Muscle layer of colon (tissue), 2 donors: ENCODE data around the gene DBH.
"Not testable (repeated sequence)": the region's sequence is repeated elsewhere in the genome, so short reads cannot be mapped to it uniquely, and the experiment has no call there.

Source experiments
- H3K27ac ChIP-seq: one replicate; pipeline ENCODE4 v1.7.0; 2013; ENCODE audit warnings: low read depth, mild to moderate bottlenecking, low read length, moderate library complexity
- H3K27me3 ChIP-seq, 2 donors: one replicate each; pipeline ENCODE4 v1.7.0; 2013; ENCODE audit warnings: low read length in 2 of 2, mild to moderate bottlenecking in 2 of 2; ENCODE audit not compliant: insufficient read depth in 2 of 2, control insufficient read depth in 1 of 2
- H3K36me3 ChIP-seq: one replicate; pipeline ENCODE4 v1.7.0; 2013; ENCODE audit warnings: mild to moderate bottlenecking, low read length; ENCODE audit not compliant: insufficient read depth
- H3K4me1 ChIP-seq: one replicate; pipeline ENCODE4 v1.7.0; 2013; ENCODE audit warnings: mild to moderate bottlenecking, low read length; ENCODE audit not compliant: insufficient read depth
- H3K4me3 ChIP-seq, 2 donors: one replicate each; pipeline ENCODE4 v1.7.0; 2013; ENCODE audit warnings: low read length in 2 of 2, low read depth in 1 of 2, mild to moderate bottlenecking in 1 of 2, moderate library complexity in 1 of 2
- H3K9ac ChIP-seq: one replicate; pipeline ENCODE4 v1.7.0; 2013; ENCODE audit warnings: low read length
- H3K9me3 ChIP-seq: one replicate; pipeline ENCODE4 v1.7.0; 2013; ENCODE audit warnings: mild to moderate bottlenecking, low read length
- donor health status: abdominal sarcoma.
- donor health status: Adenocarcinoma of cecum.

The DBH gene

GRCh38 chr9:133674091-133674490, 37.9 kb downstream of the DBH start:
- H3K4me1 ChIP-seq, result peaks cover 3% of the 10 kb centered on the region
- no peaks in the 10 kb centered on the region for H3K36me3 ChIP-seq
- no peak overlapping the region for H3K27ac ChIP-seq
- no peak overlapping the region for H3K9ac ChIP-seq
- H3K9me3 ChIP-seq, result no peaks in the 10 kb centered on the region
- no peak overlapping the region for H3K4me3 ChIP-seq
- no peaks in the 10 kb centered on the region for H3K27me3 ChIP-seq

DNA sequence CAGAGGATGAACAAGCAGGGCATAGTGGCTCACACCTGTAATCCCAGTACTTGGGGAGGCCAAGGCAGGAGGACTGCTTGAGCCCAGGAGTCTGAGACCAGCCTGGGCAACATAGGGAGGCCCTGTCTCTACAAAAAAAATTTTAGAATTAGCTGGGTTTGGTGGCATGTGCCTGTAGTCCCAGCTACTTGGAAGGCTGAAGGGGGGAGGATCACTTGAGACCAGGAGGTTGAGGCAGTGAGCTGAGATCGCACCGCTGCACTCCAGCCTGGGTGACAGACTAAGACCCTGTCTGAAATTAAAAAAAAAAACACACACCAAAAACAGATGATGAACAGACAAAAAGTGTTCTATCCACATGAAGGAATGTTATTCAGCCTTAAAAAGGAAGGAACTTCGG, 39.6 kb downstream of the DBH start:
- not testable (repeated sequence) for H3K9ac ChIP-seq, H3K27me3 ChIP-seq, H3K27ac ChIP-seq, H3K4me3 ChIP-seq, H3K36me3 ChIP-seq, H3K9me3 ChIP-seq, H3K4me1 ChIP-seq

DNA sequence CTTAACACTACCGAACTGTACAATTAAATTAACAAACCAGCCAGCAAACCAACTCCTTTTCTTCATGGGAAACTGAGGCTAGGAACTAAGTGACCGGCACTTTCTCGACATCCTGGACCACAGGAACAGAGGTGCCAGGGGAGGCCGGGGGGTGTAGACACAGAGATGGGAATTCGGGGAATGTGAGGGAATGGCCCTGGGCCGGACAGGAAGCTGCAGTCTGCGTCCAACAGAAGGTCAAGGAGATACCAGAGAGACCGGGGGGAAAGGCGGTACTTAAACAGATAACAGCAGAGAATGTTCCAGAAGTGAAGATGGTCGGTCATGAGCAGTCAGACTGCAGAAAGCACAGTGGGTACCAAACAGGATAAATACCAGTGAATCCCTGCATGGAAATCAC, 40.3 kb downstream of the DBH start:
- Histone ChIP-seq H3K27ac (no peak overlapping the region), H3K4me3 (no peak overlapping the region), H3K4me1 (peaks cover 4% of the 10 kb centered on the region), H3K36me3 (no peaks in the 10 kb centered on the region), H3K9me3 (no peaks in the 10 kb centered on the region), H3K27me3 (no peaks in the 10 kb centered on the region), H3K9ac (no peak overlapping the region)

- Histone ChIP-seq H3K4me1 (peaks cover 4% of the 10 kb centered on the region), H3K27me3 (no peaks in the 10 kb centered on the region), H3K9ac (no peak overlapping the region), H3K36me3 (no peaks in the 10 kb centered on the region), H3K9me3 (no peaks in the 10 kb centered on the region), H3K27ac (no peak overlapping the region), H3K4me3 (no peak overlapping the region)
Measured at GRCh38 chr9:133677126-133678010, 41.2 kb downstream of the DBH start.

DNA sequence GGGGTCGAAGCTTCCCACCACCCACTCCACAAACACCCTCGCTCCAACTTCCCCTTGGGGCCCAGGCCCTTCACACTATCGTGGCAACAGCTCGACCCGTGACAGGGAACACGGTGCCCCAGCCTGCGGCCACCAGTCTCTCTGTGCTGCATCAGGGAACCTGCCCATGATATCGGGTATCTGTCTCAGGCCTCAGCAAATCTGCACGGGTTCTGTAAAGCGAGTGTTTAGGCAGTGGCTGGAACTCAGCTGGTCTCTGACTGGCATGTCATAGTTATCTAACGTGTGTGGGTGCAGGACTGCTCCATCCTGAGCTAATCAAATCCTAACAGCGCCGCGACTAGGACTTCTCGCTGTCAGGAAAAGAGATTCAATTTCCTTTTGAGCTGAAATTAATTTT, 42.9 kb downstream of the DBH start:
- H3K4me3 ChIP-seq, result no peak overlapping the region
- no peaks in the 10 kb centered on the region for H3K27me3 ChIP-seq
- H3K4me1 ChIP-seq, result peaks cover 4% of the 10 kb centered on the region
- H3K27ac ChIP-seq, result no peak overlapping the region
- H3K36me3 ChIP-seq, result no peaks in the 10 kb centered on the region
- H3K9me3 ChIP-seq, result no peaks in the 10 kb centered on the region
- no peak overlapping the region for H3K9ac ChIP-seq

DNA sequence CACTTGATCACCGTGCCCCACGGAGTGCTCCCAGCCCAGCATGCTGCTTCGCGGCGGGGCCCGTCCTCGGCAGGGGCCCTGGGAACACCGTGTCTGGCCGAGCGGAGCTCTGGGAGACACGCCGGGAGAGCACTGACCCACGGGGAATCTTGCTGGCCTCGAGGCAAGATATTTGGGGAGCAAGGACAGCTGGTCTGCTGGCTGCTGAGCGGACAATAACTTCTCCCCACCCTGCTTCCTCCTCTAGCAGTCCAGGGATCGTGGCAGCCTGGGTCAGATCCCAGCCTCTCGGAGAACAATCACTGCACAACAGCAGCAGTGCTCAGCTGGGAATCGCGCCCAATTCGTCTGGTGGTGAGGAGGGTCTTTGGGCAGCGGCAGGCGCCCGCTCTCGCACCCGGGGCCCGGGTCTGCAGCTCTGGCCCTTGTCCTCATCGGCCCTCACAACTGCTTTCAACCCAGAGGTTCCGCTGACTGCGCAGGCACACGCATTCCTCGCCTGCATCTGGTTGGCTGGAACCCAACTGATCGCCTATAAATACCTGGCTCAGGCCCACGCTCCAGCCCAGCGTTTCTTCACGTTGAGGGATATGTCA, 43.4 kb downstream of the DBH start:
- Histone ChIP-seq H3K4me1 (peaks cover 4% of the 10 kb centered on the region), H3K4me3 (no peak overlapping the region), H3K9ac (no peak overlapping the region), H3K36me3 (no peaks in the 10 kb centered on the region), H3K27me3 (no peaks in the 10 kb centered on the region), H3K27ac (no peak overlapping the region), H3K9me3 (no peaks in the 10 kb centered on the region)

- no peak overlapping the region for H3K9ac ChIP-seq
- no peak overlapping the region for H3K4me3 ChIP-seq
- H3K9me3 ChIP-seq, result no peaks in the 10 kb centered on the region
- H3K27ac ChIP-seq, result no peak overlapping the region
- H3K4me1 ChIP-seq, result peaks cover 4% of the 10 kb centered on the region
- H3K36me3 ChIP-seq, result no peaks in the 10 kb centered on the region
- H3K27me3 ChIP-seq, result no peaks in the 10 kb centered on the region
Measured at GRCh38 chr9:133680250-133680975, 44.2 kb downstream of the DBH start.

DNA sequence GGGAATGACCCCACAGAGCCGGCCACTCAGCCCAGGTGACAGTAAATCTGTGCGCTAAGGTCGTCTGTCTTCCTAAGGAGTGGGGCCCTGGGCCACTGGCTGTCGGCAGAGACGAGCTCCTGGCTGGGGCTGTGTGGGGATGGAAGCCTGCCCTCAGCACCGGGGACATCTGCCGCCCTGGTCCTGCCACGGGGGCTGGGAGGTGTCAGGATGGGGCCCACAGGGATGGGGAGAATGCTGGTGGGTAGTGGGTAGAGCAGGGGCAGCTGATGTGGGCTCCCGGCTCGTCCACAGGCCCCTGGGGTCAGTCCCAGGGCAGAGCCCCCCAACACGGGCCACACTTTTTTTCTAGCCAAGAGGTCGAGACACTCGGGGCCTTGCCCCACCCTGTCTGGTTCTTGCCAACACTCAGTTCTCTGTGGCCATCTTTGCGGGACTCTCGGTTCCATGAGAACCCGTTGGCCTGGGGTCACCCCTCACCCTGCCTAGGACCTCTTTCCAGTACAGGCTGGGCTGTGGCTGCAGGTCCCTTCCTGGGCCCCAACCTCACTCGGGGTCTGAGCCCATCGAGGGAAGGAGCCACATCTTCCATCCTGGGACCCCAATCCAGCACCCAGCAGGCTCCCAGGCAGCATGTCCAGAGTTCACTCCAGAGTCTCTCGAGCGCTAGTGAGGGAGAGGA, 45.0 kb downstream of the DBH start:
- Histone ChIP-seq H3K4me3 (no peak overlapping the region), H3K9me3 (no peaks in the 10 kb centered on the region), H3K27ac (no peak overlapping the region), H3K9ac (no peak overlapping the region), H3K36me3 (no peaks in the 10 kb centered on the region), H3K27me3 (no peaks in the 10 kb centered on the region), H3K4me1 (peaks cover 4% of the 10 kb centered on the region)

DNA sequence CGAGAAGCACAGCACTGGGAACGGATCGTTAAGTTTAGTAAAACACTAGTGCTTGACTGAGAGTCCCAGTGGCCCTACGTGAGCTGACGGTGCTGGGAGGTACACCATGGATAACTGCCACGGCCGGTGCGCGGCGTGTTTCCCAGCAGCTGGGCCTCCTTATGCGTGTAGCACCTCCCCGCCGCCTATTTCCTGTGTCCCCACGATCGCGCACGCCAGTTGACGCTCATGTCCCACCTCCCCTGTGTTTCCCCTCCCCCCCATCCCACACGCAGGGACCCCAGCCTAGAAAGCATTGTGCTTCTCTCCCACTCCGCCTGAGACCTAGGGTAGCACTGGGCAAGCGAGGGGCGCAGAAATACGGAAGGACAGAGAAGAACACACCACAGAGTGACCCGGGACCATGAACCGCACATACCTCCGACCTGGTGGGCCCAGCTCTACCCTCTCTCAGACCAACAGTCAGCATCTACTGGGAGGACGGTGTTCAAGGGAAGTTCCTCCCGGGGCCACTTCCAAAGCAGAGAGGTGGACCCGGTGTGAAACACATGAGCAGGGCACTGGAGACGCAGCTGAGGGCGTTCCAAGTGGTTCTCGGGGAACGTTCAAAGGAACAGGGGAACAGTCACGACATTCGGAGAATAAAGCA, 45.6 kb downstream of the DBH start:
- no peak overlapping the region for H3K4me3 ChIP-seq
- peaks cover 4% of the 10 kb centered on the region for H3K4me1 ChIP-seq
- no peaks in the 10 kb centered on the region for H3K27me3 ChIP-seq
- no peaks in the 10 kb centered on the region for H3K9me3 ChIP-seq
- H3K9ac ChIP-seq, result no peak overlapping the region
- no peak overlapping the region for H3K27ac ChIP-seq
- H3K36me3 ChIP-seq, result no peaks in the 10 kb centered on the region

DNA sequence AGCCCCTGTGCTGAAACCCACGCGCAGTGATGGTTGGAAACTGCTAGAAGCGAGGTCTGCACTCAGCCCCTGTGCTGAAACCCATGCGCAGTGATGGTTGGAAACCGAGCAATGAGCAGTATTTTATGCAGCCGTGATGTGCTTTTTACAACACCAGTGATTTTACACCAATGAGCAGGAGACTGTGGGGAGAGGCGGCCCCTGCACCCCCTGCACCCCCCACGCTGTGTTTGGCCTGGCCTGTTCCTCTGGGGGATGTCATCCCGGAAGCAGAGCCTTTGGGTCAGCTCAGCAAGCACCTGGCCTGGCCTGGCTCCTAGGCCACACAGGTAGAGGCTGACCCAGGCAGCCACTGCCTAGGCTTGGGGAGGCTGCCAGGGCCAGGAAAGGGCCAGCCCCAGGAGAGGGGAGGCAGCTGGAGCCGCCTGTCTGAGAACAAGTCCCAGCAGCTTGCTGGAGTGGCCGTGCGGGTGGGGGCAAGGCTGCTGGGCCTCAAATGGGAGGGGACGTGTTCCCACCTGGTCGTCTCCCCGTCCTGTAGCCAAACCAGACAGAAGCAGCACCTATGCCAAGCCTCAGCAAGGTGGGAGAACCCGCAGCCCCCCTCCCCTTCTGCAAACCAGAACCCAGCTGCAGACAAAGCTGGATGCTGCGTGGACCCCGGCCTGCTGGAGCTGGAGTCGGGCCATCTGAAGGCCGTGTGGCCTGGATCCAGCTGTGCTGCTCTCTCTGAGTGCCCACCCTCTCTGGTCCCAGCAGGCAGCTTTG, 46.8 kb downstream of the DBH start:
- Histone ChIP-seq H3K9me3 (no peaks in the 10 kb centered on the region), H3K4me3 (no peak overlapping the region), H3K27ac (no peak overlapping the region), H3K27me3 (no peaks in the 10 kb centered on the region), H3K9ac (no peak overlapping the region), H3K36me3 (no peaks in the 10 kb centered on the region), H3K4me1 (peaks cover 4% of the 10 kb centered on the region)
